SU-DHL-6 (cell line): ENCODE results near the gene TENM4.

Experiments used
- CTCF ChIP-seq: fragments of 200-600 bp; sonication (generic); IDR thresholded peaks from one replicate; pipeline ENCODE4 v1.5.1; 2017; ENCODE audit warnings: antibody characterized with exemption, mild to moderate bottlenecking, low read length, moderate library complexity; ENCODE audit not compliant: insufficient read depth, poor library complexity, severe bottlenecking
- EZH2phosphoT487 ChIP-seq: fragments of 200-600 bp; sonication (generic), shearing (Covaris generic); conservative IDR thresholded peaks from 2 replicates; pipeline ENCODE4 v1.6.1; 2018; ENCODE audit warnings: mild to moderate bottlenecking, antibody characterized with exemption, low read length, moderate library complexity, mixed read lengths

- TF ChIP-seq CTCF: no peak
- TF ChIP-seq EZH2phosphoT487: no peak
Observed at GRCh38 chr11:79047321-79047720, 393.5 kb downstream of the TENM4 start.
